Adipocyte (in vitro differentiated cells): ENCODE data around the gene NOX1.
"Not testable (repeated sequence)": the region's sequence is repeated elsewhere in the genome, so short reads cannot be mapped to it uniquely, and the experiment has no call there.

Experiments
- DNase-seq: peaks from one replicate; pipeline ENCODE4 v3.0.0-alpha.2; 2015; ENCODE audit warnings: low read depth
- H3K27me3 ChIP-seq: replicated peaks from 2 replicates; pipeline ENCODE4 v1.7.0; 2013; ENCODE audit warnings: mild to moderate bottlenecking, low read length, moderate library complexity; ENCODE audit not compliant: control insufficient read depth, insufficient read depth
- H3K36me3 ChIP-seq: 2 replicates; pipeline ENCODE4 v1.7.0; 2013; ENCODE audit warnings: low read length, mild to moderate bottlenecking, moderate library complexity; ENCODE audit not compliant: control insufficient read depth, insufficient read depth, severe bottlenecking
- H3K4me1 ChIP-seq: 2 replicates; pipeline ENCODE4 v1.7.0; 2013; ENCODE audit warnings: mild to moderate bottlenecking, low read length, moderate library complexity; ENCODE audit not compliant: control insufficient read depth, insufficient read depth
- H3K4me3 ChIP-seq: 2 replicates; pipeline ENCODE4 v1.7.0; 2013; ENCODE audit warnings: mild to moderate bottlenecking, low read length, moderate library complexity
- H3K9ac ChIP-seq: 2 replicates; pipeline ENCODE4 v1.7.0; 2013; ENCODE audit warnings: mild to moderate bottlenecking, low read length, moderate library complexity
- H3K9me3 ChIP-seq: 2 replicates; pipeline ENCODE4 v1.7.0; 2013; ENCODE audit warnings: mild to moderate bottlenecking, low read length, moderate library complexity; ENCODE audit not compliant: control insufficient read depth

The NOX1 gene

GRCh38 chrX:100817340-100817739 is 56.8 kb downstream of the NOX1 start:
- H3K27me3 ChIP-seq: peaks cover 28% of the 10 kb centered on the region
- DNase-seq: no peak
- peaks cover 6% of the 10 kb centered on the region for H3K4me1 ChIP-seq
- no peak overlapping the region for H3K9ac ChIP-seq
- peaks cover 3% of the 10 kb centered on the region for H3K36me3 ChIP-seq
- H3K4me3 ChIP-seq: no peak overlapping the region
- H3K9me3 ChIP-seq: peaks cover 29% of the 10 kb centered on the region

- H3K4me1 ChIP-seq: peaks cover 9% of the 10 kb centered on the region
- H3K36me3 ChIP-seq: no peaks in the 10 kb centered on the region
- peak overlapping the region; percentile 5 for H3K4me3 ChIP-seq
- H3K9ac ChIP-seq: no peak overlapping the region
- H3K9me3 ChIP-seq: peaks cover 28% of the 10 kb centered on the region
- peaks cover 48% of the 10 kb centered on the region for H3K27me3 ChIP-seq
- no peak for DNase-seq
Observed at GRCh38 chrX:100812216-100813158, 61.7 kb downstream of the NOX1 start.

GRCh38 chrX:100808265-100808664 is 65.9 kb downstream of the NOX1 start:
- not testable (repeated sequence) for H3K4me1 ChIP-seq, H3K4me3 ChIP-seq, DNase-seq, H3K9ac ChIP-seq, H3K36me3 ChIP-seq
- H3K9me3 ChIP-seq: peaks cover 28% of the 10 kb centered on the region
- peaks cover 33% of the 10 kb centered on the region for H3K27me3 ChIP-seq

GRCh38 chrX:100804780-100805179 is 69.4 kb downstream of the NOX1 start:
- Histone ChIP-seq H3K4me3 (no peak overlapping the region), H3K4me1 (no peaks in the 10 kb centered on the region), H3K27me3 (peaks cover 37% of the 10 kb centered on the region), H3K9me3 (peaks cover 27% of the 10 kb centered on the region), H3K9ac (no peak overlapping the region), H3K36me3 (no peaks in the 10 kb centered on the region)
- DNase-seq: no peak

- peaks cover 27% of the 10 kb centered on the region for H3K9me3 ChIP-seq
Observed at GRCh38 chrX:100802843-100803242, 71.3 kb downstream of the NOX1 start.

GRCh38 chrX:100798484-100799214 is 75.5 kb downstream of the NOX1 start:
- Histone ChIP-seq H3K9ac (no peak overlapping the region), H3K27me3 (peaks cover 44% of the 10 kb centered on the region), H3K36me3 (no peaks in the 10 kb centered on the region), H3K4me3 (no peak overlapping the region), H3K9me3 (peaks cover 4% of the 10 kb centered on the region), H3K4me1 (no peaks in the 10 kb centered on the region)
- DNase-seq: no peak

More at GRCh38 chrX:100802843-100803242, 71.3 kb downstream of the NOX1 start:
- H3K4me3 ChIP-seq: no peak overlapping the region
- no peak overlapping the region for H3K9ac ChIP-seq
- no peaks in the 10 kb centered on the region for H3K36me3 ChIP-seq
- no peak for DNase-seq
- no peaks in the 10 kb centered on the region for H3K4me1 ChIP-seq
- peaks cover 30% of the 10 kb centered on the region for H3K27me3 ChIP-seq

GRCh38 chrX:100797359-100797758 is 76.8 kb downstream of the NOX1 start:
- Histone ChIP-seq H3K9me3 (no peaks in the 10 kb centered on the region), H3K4me1 (no peaks in the 10 kb centered on the region), H3K36me3 (no peaks in the 10 kb centered on the region), H3K9ac (no peak overlapping the region), H3K27me3 (peaks cover 51% of the 10 kb centered on the region), H3K4me3 (no peak overlapping the region)
- no peak for DNase-seq

- not testable (repeated sequence) for H3K9me3 ChIP-seq, H3K4me3 ChIP-seq, H3K36me3 ChIP-seq, DNase-seq, H3K4me1 ChIP-seq, H3K9ac ChIP-seq
- H3K27me3 ChIP-seq: peaks cover 44% of the 10 kb centered on the region
Observed at GRCh38 chrX:100796371-100796770, 77.8 kb downstream of the NOX1 start.
